Mesodermal cell (in vitro differentiated cells): ENCODE data around the gene LGR6.
"Not testable (repeated sequence)": the region's sequence is repeated elsewhere in the genome, so short reads cannot be mapped to it uniquely, and the experiment has no call there.

Source experiments
- H3K27ac ChIP-seq: 2 replicates; pipeline ENCODE4 v1.7.0; 2013; ENCODE audit warnings: mild to moderate bottlenecking, low read depth, low read length, moderate library complexity; ENCODE audit not compliant: severe bottlenecking
- H3K36me3 ChIP-seq: 2 replicates; pipeline ENCODE4 v1.7.1; 2013; ENCODE audit warnings: mild to moderate bottlenecking, low read length, moderate library complexity; ENCODE audit not compliant: control insufficient read depth, insufficient read depth
- H3K4me1 ChIP-seq: one replicate; pipeline ENCODE4 v1.7.1; 2013; ENCODE audit warnings: mild to moderate bottlenecking, low read length; ENCODE audit not compliant: insufficient read depth, control insufficient read depth, poor library complexity, severe bottlenecking
- H3K4me3 ChIP-seq: 2 replicates; pipeline ENCODE4 v1.7.0; 2013; ENCODE audit warnings: low read length, control low read depth, mild to moderate bottlenecking; ENCODE audit not compliant: insufficient read depth, poor library complexity, severe bottlenecking; ENCODE audit errors: extremely low read depth
- H3K9me3 ChIP-seq: 2 replicates; pipeline ENCODE4 v1.7.1; 2013; ENCODE audit warnings: mild to moderate bottlenecking, low read length, moderate library complexity; ENCODE audit not compliant: control insufficient read depth
- WGBS, 2 experiments: methylation state at CpG; one replicate each; pipeline ENCODE4 v1.1.5; 2013; ENCODE audit warnings: missing lambda C conversion rate in 2 of 2; ENCODE audit not compliant: insufficient coverage in 2 of 2; 5-methylcytosine and 5-hydroxymethylcytosine counted together

Gene LGR6

GRCh38 chr1:202181586-202181985, 12.0 kb upstream of the LGR6 start:
- H3K4me3 ChIP-seq: no peak overlapping the region
- WGBS, 2 experiments: 67 to 78% methylated on average over 2 to 3 of the region's 7 CpGs
- no peak overlapping the region for H3K27ac ChIP-seq
- no peaks in the 10 kb centered on the region for H3K4me1 ChIP-seq
- no peaks in the 10 kb centered on the region for H3K9me3 ChIP-seq
- H3K36me3 ChIP-seq: no peaks in the 10 kb centered on the region

DNA sequence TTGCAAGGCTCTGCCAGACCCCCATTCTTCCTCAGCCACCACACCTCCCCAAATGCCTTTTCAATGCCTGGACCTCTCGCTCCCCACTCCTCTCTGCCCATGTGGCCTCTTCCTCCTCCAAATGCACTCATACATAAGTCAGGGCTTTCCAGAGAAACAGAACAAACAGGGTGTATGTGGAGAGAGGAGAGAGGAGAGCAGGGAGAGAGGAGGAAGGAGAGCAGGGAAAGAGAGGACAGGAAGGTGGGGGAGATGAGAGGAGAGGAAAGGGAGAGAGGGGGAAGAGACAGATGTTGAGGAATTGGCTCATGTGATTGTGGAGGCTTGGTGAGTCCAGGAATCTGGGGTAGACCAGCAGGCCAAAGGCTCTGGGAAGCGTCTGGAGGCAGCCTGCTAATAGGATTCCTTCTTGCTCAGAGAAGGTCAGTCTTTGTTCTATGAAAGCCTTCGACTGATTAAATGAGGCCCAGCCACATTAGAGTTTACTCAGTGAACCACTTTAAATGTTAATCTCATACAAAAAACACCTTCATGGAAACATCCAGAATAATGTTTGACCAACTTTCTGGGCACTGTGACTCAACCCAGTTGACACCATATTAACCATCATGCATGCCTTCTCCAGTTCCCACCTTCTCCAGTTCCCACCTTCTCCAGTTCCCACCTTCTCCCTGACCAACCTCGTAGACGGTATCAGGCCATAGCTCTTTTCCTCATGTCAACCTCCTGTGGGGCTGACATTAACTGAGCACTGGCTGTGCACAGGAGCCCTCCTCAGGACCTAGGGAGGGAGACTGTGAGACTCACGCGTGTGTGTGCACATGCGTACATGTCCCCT, 11.3 kb upstream of the LGR6 start:
- H3K27ac ChIP-seq: no peak overlapping the region
- no peak overlapping the region for H3K4me3 ChIP-seq
- H3K9me3 ChIP-seq: no peaks in the 10 kb centered on the region
- no peaks in the 10 kb centered on the region for H3K4me1 ChIP-seq
- 82 to 95% methylated on average over 7 of the region's 8 CpGs for whole genome bisulfite sequencing, 2 experiments
- H3K36me3 ChIP-seq: no peaks in the 10 kb centered on the region

DNA sequence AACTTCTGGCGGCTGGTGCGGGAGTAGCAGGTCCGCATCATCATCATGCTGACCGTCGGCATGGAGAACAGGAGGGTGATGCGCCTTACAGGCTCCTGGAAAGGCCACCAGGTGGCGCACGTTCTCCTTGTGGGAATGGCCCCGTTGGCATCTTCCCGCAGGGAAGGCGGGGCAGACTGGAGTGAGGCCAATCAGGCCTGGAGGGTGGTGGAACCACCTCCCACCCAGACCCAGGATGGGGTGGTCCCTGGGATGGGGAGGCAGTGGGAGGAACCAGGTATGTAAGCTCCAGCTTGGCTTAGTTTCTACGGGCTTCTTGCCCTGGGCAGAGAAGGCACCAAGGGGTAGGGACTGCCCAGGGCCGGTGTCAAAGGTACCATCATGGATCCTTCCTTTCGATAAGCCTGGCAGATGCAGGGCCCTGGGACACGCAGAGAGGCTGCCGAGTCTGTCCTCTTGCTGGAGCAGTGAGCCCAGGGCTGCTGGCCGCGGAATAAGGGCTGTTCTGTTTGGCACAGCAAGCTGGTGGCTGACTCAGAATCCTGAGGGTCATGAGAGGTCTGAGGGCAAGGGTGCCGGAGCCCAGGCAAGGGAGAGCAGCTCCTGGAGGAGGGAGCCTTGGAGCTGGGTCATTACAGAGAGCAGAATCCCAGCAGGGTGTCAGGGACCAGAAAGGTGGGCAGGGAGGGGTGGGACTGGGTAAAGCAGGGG, 8.7 kb upstream of the LGR6 start:
- 25 to 33% methylated on average over 16 of the region's 19 CpGs for WGBS, 2 experiments
- H3K4me1 ChIP-seq: no peaks in the 10 kb centered on the region

DNA sequence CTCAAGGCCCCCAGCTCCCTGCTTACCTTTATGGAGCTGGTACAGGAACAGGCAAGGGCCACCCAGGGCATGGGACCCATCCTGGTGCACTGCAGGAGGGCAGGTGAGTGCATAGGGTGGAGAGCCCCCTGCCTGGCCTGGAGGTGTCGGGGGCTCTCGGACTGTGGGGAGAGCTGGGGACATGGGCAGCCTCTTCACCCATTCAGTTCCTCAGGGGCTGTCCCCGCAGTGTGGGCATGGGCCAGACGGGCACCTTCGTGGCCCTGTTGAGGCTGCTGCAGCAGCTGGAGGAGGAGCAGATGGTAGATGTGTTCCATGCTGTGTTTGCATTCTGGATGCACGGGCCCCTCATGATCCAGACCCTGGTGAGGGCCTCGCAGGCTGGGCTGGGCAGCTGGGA, 7.3 kb upstream of the LGR6 start:
- no peaks in the 10 kb centered on the region for H3K9me3 ChIP-seq

More for the DNA sequence above, 8.7 kb upstream of the LGR6 start:
- no peaks in the 10 kb centered on the region for H3K9me3 ChIP-seq
- H3K36me3 ChIP-seq: no peaks in the 10 kb centered on the region
- no peak overlapping the region for H3K27ac ChIP-seq
- no peak overlapping the region for H3K4me3 ChIP-seq

DNA sequence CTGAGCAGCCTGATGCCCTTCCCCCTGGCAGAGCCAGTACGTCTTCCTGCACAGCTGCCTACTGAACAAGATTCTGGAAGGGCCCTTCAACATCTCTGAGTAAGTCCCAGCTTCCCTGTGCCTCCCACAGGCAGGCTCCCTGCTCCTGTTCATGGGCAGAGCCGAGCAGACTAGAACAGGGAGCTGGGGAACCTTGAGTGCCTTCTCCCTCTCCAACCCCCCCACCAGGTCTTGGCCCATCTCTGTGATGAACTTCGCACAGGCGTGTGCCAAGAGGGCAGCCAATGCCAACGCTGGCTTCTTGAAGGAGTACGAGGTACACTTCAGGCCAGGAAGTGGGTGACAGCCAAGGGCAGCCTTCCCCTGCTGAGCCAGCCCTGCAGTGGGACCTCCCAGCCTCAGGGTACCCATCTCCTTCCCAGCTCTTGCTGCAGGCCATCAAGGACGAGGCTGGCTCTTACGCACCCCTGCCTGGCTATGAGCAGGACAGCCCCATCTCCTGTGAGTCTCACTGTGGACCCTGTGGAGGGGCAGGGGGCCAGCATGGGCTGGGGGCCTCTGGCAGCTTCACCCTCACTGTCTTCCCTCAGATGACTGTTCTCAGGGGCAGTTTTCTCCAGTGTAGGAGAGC, 6.4 kb upstream of the LGR6 start:
- H3K4me1 ChIP-seq: no peaks in the 10 kb centered on the region
- 87 to 88% methylated on average over 5 of the region's 8 CpGs for WGBS, 2 experiments
- no peaks in the 10 kb centered on the region for H3K9me3 ChIP-seq
- H3K27ac ChIP-seq: no peak overlapping the region
- no peak overlapping the region for H3K4me3 ChIP-seq
- H3K36me3 ChIP-seq: no peaks in the 10 kb centered on the region

More for the DNA sequence above, 7.3 kb upstream of the LGR6 start:
- Histone ChIP-seq H3K27ac (no peak overlapping the region), H3K4me3 (no peak overlapping the region), H3K36me3 (no peaks in the 10 kb centered on the region), H3K4me1 (no peaks in the 10 kb centered on the region)
- 92 to 95% methylated on average over 4 to 5 of the region's 7 CpGs for WGBS, 2 experiments

GRCh38 chr1:202187697-202188407, 5.7 kb upstream of the LGR6 start:
- 86 to 90% methylated on average over 6 to 7 of the region's 8 CpGs for WGBS, 2 experiments
- Histone ChIP-seq H3K4me3 (no peak overlapping the region), H3K27ac (no peak overlapping the region), H3K4me1 (peaks cover 2% of the 10 kb centered on the region), H3K36me3 (no peaks in the 10 kb centered on the region), H3K9me3 (no peaks in the 10 kb centered on the region)

DNA sequence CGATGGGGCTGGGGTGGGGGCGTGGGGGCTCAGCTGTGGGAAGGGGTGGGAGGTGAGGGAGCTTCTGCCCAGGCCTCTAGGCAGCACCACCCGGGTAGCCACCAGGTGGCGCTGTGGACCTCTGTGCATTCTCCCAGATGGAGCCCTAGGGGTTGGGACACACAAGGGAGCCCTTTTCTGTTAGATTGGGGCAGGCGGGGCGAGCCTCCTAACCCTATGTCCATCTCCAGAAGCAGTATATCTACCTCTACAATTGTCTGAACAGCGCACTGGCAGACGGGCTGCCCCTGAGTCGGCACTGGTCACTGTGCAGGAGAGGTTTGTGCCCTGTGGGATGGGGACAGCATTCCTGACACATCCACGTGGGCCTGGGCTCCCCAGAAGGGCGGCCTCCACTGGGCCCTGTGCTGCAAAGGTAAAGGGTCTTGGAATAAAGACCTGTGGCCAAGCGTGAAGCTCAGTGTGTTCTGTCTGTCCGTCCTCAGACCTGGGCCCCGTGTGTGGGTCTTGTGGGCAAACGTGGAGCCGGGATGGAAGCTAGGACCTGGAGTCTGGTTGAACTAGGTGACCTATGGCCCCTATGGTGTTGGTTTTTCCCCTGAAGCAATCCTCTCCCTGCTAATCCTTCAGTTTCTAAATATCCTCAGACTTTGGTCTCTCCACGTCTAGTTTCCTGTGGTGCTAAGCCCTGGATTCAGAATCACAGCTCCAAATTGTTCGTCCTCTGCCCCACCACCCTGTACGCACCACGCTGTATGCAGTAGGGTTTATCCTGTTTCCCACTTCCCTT, 4.4 kb upstream of the LGR6 start:
- Histone ChIP-seq H3K36me3 (no peaks in the 10 kb centered on the region), H3K4me3 (no peak overlapping the region), H3K9me3 (no peaks in the 10 kb centered on the region), H3K4me1 (peaks cover 5% of the 10 kb centered on the region), H3K27ac (no peak overlapping the region)
- 70 to 73% methylated on average over 13 to 16 of the region's 20 CpGs for WGBS, 2 experiments

DNA sequence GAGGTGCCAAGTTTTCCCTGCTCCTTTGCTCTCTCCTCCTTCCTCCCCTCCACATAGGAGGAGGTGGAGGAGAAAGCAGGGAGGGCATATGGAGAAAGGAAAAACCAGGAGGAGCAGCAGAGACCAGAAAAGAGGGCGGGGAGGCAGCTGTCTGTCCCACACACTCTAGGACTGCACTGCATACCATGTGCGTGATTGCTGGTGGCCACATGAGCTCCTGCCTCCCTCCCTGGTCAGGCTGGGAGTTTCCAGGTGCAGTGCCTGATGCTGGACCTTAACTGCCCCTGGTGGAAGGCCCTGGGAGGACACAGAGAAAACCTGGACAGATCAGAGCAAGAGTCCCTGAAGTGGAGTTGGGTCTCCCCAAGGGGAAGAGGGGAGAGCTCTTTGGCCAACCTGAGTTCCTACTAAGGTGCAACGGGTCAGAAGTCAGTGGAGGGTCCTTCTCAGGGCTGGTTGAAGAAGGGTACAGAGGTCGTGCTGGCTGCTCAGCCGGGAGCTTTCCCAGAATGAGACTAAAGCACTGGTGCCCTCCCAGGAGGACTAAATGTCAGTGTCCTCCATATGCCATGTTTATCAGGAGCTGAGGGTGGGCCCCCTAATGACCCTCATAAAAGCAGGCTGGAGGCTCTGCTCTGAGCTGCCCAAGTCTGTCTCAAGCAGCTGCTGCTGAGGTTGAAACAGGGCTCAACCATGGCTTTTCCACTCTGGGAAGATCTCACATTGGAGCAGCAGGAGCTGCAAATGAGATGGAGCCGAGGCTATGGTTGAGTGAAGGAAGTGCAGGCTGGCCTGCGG, 3.5 kb upstream of the LGR6 start:
- Histone ChIP-seq H3K4me1 (peaks cover 5% of the 10 kb centered on the region), H3K36me3 (no peaks in the 10 kb centered on the region), H3K4me3 (no peak overlapping the region), H3K9me3 (no peaks in the 10 kb centered on the region), H3K27ac (no peak overlapping the region)
- 94 to 95% methylated on average over 6 to 7 of the region's 7 CpGs for WGBS, 2 experiments

- H3K9me3 ChIP-seq, H3K4me1 ChIP-seq, H3K27ac ChIP-seq, H3K36me3 ChIP-seq, H3K4me3 ChIP-seq: not testable (repeated sequence)
- WGBS, 2 experiments: 100% methylated on average over 2 of the region's 33 CpGs; no CpG with 5 or more reads in 1 of the 2 experiments
Observed at GRCh38 chr1:202191391-202191790, 2.2 kb upstream of the LGR6 start.
